HFF-Myc (cell line): ENCODE results near the gene ABCC2.

ENCODE experiments used
- DNase-seq: peaks from one replicate; pipeline ENCODE4 v3.0.0-alpha.2; 2011; ENCODE audit warnings: low read depth; ENCODE audit errors: extremely low read depth
- H3K4me3 ChIP-seq: replicated peaks from 2 replicates; pipeline ENCODE4 v1.5.1; 2011; ENCODE audit warnings: low read depth, mild to moderate bottlenecking, control low read depth, low read length
- TF ChIP-seq, protein P1 (sequence below): IDR thresholded peaks from 2 replicates; pipeline ENCODE4 v1.5.1; 2012; ENCODE audit warnings: mild to moderate bottlenecking, low read depth, low read length, control low read depth; ENCODE audit errors: missing control alignments

The ABCC2 gene

DNA sequence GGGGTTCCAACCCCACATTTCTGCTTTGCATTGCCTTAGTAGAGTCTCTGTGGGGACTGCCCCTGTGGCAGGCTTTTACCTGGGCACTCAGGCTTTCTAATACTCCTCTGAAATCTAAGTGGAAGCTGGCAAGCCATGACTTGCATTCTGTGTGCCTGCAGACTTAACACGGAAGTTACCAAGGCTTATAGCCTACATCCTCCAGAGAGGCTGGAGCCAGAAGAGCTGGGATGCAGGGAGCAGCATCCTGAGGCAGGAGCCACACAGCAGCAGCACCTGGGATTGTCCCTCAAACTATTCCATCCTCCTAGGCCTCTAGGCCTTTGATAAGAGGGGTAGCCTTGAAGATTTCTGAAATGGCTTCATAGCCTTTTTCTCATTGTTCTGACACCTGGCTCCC, 22.1 kb upstream of the ABCC2 start:
- TF ChIP-seq, protein P1, sequence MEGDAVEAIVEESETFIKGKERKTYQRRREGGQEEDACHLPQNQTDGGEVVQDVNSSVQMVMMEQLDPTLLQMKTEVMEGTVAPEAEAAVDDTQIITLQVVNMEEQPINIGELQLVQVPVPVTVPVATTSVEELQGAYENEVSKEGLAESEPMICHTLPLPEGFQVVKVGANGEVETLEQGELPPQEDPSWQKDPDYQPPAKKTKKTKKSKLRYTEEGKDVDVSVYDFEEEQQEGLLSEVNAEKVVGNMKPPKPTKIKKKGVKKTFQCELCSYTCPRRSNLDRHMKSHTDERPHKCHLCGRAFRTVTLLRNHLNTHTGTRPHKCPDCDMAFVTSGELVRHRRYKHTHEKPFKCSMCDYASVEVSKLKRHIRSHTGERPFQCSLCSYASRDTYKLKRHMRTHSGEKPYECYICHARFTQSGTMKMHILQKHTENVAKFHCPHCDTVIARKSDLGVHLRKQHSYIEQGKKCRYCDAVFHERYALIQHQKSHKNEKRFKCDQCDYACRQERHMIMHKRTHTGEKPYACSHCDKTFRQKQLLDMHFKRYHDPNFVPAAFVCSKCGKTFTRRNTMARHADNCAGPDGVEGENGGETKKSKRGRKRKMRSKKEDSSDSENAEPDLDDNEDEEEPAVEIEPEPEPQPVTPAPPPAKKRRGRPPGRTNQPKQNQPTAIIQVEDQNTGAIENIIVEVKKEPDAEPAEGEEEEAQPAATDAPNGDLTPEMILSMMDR, result no peak
- DNase-seq, result no peak

DNA sequence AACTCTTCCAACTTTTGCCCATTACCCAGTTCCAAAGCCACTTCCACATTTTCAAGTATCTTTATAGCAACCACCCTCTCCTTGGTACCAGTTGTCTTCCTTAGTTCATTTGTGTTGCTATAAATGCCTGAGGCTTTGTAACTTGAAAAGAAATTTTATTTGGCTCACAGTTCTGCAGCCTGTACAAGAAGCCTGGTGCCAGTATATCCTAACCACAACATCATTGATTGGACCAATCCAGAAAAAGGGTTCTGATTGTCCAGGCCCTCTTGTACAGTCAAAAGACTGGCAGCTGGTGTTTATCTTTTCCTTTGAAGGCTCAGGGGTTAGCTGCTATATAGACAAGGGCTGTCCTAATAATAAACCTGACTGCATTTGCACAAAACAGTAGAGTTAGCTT, 21.1 kb upstream of the ABCC2 start:
- H3K4me3 ChIP-seq, result no peak overlapping the region
- TF ChIP-seq, protein P1, result no peak
- DNase-seq, result no peak

More for the DNA sequence above, 22.1 kb upstream of the ABCC2 start:
- no peak overlapping the region for H3K4me3 ChIP-seq

DNA sequence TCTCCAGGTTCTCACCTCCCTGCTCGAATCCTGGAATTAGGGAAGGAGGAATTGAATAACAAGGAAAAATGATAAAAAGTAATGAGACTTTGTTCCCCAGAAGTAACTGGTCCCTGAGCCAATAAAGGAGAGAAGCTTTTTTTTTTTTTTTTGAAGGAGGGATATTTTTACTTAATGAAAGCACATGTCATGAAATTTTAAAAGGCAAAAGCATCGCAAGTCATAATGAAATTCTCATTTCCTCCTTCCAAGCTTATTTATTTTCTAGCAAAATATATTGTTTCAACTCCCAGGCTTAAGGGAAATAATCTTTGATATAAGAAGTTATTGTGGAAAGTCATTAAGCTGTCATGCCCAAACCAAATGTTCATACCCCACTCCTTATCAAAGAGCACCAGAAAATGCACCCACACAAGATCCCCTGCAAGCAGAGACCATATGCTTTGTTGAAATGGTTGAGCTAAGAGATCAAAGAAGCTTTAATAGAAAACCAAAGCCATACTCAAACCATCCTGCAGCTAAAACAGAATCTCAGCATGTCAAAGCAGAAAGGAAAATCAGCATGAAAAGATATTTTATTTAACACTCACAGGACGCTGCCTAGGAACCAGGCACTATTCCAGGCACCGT, 16.7 kb upstream of the ABCC2 start:
- TF ChIP-seq, protein P1, result no peak
- no peak overlapping the region for H3K4me3 ChIP-seq
- DNase-seq, result no peak

DNA sequence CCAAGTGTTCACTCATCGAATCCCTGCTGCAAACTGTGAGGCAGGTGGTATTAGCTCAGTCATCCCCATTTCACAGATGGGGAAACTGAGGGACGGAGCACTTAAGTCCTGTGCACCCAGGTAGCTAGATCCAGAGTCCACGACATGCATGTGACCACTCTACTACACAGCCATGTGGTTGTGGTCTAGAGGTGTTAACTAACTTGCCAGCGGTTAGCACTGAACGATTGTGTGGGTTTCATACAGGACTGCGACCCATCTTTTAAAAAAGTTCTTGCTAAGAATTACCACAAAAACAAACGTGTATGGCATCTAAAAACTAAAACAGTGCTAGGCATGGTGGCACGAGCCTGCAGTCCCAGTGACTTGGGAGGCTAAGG, 16.1 kb upstream of the ABCC2 start:
- TF ChIP-seq, protein P1, result no peak
- DNase-seq, result no peak

DNA sequence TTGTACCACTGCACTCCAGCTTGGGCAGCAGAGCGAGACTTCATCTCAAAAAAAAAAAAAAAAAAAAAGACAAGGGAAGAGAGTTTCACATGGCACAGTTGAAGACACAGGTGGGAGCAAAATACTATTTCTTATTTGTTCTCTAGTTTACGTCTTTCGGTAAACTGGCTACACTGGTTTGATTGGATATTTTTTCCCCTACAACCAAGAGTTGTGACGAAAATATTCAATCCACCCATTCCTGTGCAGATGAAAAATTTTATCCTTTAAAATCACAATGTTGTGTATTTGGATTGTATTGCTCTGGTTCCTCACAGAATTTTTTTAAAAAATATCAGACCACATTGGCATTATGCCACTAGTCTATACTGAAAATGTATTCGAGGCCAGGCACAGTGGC, 14.5 kb upstream of the ABCC2 start:
- H3K4me3 ChIP-seq, result no peak overlapping the region
- TF ChIP-seq, protein P1, result no peak
- no peak for DNase-seq

More for the DNA sequence above, 16.1 kb upstream of the ABCC2 start:
- no peak overlapping the region for H3K4me3 ChIP-seq

DNA sequence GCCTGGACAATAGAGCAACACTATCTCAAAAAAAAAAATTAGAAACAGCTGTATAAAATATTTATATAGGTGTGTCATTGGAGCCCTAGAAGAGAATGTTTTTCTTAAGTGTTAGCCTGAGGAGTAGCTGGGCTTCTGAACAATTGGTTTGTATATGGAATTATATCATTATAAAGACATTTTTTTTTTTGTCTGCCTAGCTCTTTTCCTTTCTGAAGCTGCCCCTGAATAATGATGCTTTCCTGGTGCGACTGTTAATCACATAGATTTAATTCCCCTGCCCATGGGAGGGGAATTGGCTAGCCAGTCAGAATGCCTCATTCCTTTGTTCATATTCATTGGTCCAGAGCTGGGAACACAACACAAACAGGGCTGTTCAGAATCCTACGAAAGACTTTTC, 13.9 kb upstream of the ABCC2 start:
- H3K4me3 ChIP-seq, result no peak overlapping the region
- no peak for DNase-seq
- TF ChIP-seq, protein P1, result no peak

DNA sequence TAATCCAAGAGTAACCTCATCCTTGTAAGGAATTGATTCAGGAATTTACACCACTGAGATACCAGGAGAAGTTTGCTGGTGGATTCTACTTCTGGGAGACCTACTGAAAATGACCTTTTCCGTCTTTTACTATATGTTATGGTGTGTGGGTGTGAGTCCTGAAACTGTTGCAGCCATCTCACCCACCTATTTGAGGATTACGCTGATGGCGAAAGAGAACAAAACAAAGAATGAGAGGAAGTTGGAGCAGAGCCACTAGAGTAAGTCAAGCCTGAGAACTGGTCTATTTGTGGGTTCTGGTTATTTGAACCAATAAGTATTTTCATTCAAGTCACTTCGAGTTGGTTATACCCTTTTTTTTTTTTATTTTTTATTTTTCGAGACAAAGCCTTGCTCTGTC, 12.7 kb upstream of the ABCC2 start:
- TF ChIP-seq, protein P1, result no peak
- H3K4me3 ChIP-seq, result no peak overlapping the region
- no peak for DNase-seq
